OCI-LY7 (cell line): ENCODE results near the gene NTN4. TPM values are rescaled to one million over a fixed set of nuclear protein-coding genes. Genes with fewer than 3 reads are reported as not detected.

Source experiments
- BruUV-seq: library from RNA; stranded (reverse); fragments of 400-500 nt; replicated peaks from 2 replicates; lab custom pipeline; 2021; lab: Mats Ljungman, UMichigan
- CTCF ChIA-PET: fragments of 300-600 bp; sonication (Branson Sonifier 250); formaldehyde crosslinking; loops from one replicate; lab custom pipeline; 2022; ENCODE audit warnings: antibody characterized with exemption; ENCODE audit not compliant: unreplicated experiment; lab: Charles Lee
- POLR2A ChIA-PET: fragments of 300-600 bp; sonication (Branson Sonifier 250); formaldehyde crosslinking; loops from one replicate; lab custom pipeline; 2022; ENCODE audit warnings: antibody characterized with exemption; lab: Charles Lee
- DNase-seq: peaks from one replicate; pipeline ENCODE4 v3.0.0-alpha.2; 2015; ENCODE audit warnings: low spot score
- H2AFZ ChIP-seq: fragments of 200-600 bp; sonication (generic), shearing (Covaris generic); 2 replicates; pipeline ENCODE4 v1.6.1; 2014; ENCODE audit warnings: mild to moderate bottlenecking, antibody characterized with exemption, low read length, moderate library complexity
- H3K27ac ChIP-seq: fragments of 200-600 bp; sonication (generic); 2 replicates; pipeline ENCODE4 v1.5.1; 2014; ENCODE audit warnings: mixed run types, low read depth, mild to moderate bottlenecking, moderate library complexity, low read length, inconsistent platforms; ENCODE audit not compliant: poor library complexity, severe bottlenecking
- H3K36me3 ChIP-seq: fragments of 200-600 bp; sonication (generic); 2 replicates; pipeline ENCODE4 v1.6.1; 2014; ENCODE audit warnings: mild to moderate bottlenecking, antibody characterized with exemption, low read length, moderate library complexity, mixed read lengths; ENCODE audit not compliant: insufficient read depth
- H3K4me1 ChIP-seq: fragments of 200-600 bp; sonication (generic); 2 replicates; pipeline ENCODE4 v1.5.1; 2014; ENCODE audit warnings: mild to moderate bottlenecking, low read length; ENCODE audit not compliant: insufficient read depth, poor library complexity, severe bottlenecking
- H3K4me2 ChIP-seq: fragments of 200-600 bp; sonication (generic); 2 replicates; pipeline ENCODE4 v1.6.1; 2014; ENCODE audit warnings: mild to moderate bottlenecking, low read length
- H3K4me3 ChIP-seq: fragments of 200-600 bp; sonication (generic); 2 replicates; pipeline ENCODE4 v1.5.1; 2014; ENCODE audit warnings: mild to moderate bottlenecking, low read depth, low read length; ENCODE audit not compliant: poor library complexity, severe bottlenecking
- H3K79me2 ChIP-seq: fragments of 200-600 bp; sonication (generic); 2 replicates; pipeline ENCODE4 v1.6.1; 2016; ENCODE audit warnings: low read depth, mild to moderate bottlenecking, low read length, moderate library complexity, mixed read lengths; ENCODE audit not compliant: insufficient read depth
- H3K9me2 ChIP-seq: fragments of 200-600 bp; sonication (generic); 2 replicates; pipeline ENCODE4 v1.6.1; 2016; ENCODE audit warnings: mild to moderate bottlenecking, low read length, mixed read lengths; ENCODE audit not compliant: insufficient read depth
- H3K9me3 ChIP-seq: fragments of 200-600 bp; sonication (generic); 2 replicates; pipeline ENCODE4 v1.6.1; 2014; ENCODE audit warnings: mild to moderate bottlenecking, mixed run types, low read length, mixed read lengths
- H4K20me1 ChIP-seq: fragments of 200-600 bp; sonication (generic); 2 replicates; pipeline ENCODE4 v1.6.1; 2014; ENCODE audit warnings: mild to moderate bottlenecking, antibody characterized with exemption, low read length, moderate library complexity, mixed read lengths; ENCODE audit not compliant: insufficient read depth
- CTCF ChIP-seq: fragments of 200-600 bp; sonication (generic); conservative IDR thresholded peaks from 2 replicates; pipeline ENCODE4 v1.5.1; 2014; ENCODE audit warnings: mild to moderate bottlenecking, antibody characterized with exemption, low read length, moderate library complexity, mixed read lengths
- EZH2phosphoT487 ChIP-seq: fragments of 200-600 bp; sonication (generic); IDR thresholded peaks from 2 replicates; pipeline ENCODE4 v1.6.1; 2018; ENCODE audit warnings: low read depth, borderline replicate concordance, mild to moderate bottlenecking, mixed run types, antibody characterized with exemption, low read length, moderate library complexity, mixed read lengths
- intact Hi-C: fragments of 100-400 bp; cut with micrococcal nuclease; formaldehyde crosslinking; loops from one replicate; pipeline ENCODE4 v1.10.0; 2022; ENCODE audit not compliant: unreplicated experiment
- total RNA-seq, 2 experiments: library from RNA; depleted of rRNA in 1 of 2; stranded (reverse); fragments of >200 nt in 1 of 2; shearing (Covaris generic) in 1 of 2; gene quantifications; 2 replicates each; pipeline ENCODE4 v1.2.3, GENCODE V29; 2014 to 2022

Gene NTN4
- total RNA-seq, 2 experiments from 2014 or later, result not detected

DNA sequence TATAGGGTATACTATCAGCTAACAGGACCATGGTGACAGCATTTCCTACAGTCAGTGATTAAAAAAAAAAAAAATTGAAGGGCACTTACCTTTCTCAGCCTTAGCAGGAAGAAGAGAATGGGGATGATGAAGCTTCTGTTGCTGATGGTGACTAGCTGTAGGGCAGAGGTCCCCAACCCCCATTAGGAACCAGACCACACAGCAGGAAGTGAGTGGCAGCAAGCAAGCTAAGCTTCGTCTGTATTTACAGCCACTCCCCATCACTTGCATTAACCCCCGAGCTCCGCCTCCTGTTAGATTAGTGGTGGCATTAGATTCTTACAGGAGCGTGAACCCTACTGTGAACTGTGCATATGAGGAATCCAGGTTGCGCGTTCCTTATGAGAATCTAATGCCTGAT lies 148.0 kb downstream of the NTN4 start:
- H3K4me2 ChIP-seq, result no peak overlapping the region
- no peak overlapping the region for H2AFZ ChIP-seq
- intact Hi-C loops, result no loop called here
- H3K4me1 ChIP-seq, result no peaks in the 10 kb centered on the region
- H3K9me2 ChIP-seq, result no peaks in the 10 kb centered on the region
- H3K79me2 ChIP-seq, result no peaks in the 10 kb centered on the region
- H3K9me3 ChIP-seq, result no peaks in the 10 kb centered on the region
- no peak for TF ChIP-seq EZH2phosphoT487
- TF ChIP-seq CTCF, result no peak
- BruUV-seq, result no TSS peak
- H3K4me3 ChIP-seq, result no peak overlapping the region
- H4K20me1 ChIP-seq, result no peaks in the 10 kb centered on the region
- ChIA-PET CTCF (no interaction called here), POLR2A (interaction anchor here (0.5 to 0.8 kb wide), 7 partner anchors 53 to 1475 kb away, joined by 3 to 5 read pairs (median 3); no protein-coding TSS in a partner anchor)
- H3K36me3 ChIP-seq, result no peaks in the 10 kb centered on the region
- H3K27ac ChIP-seq, result no peak overlapping the region
- no peak for DNase-seq

DNA sequence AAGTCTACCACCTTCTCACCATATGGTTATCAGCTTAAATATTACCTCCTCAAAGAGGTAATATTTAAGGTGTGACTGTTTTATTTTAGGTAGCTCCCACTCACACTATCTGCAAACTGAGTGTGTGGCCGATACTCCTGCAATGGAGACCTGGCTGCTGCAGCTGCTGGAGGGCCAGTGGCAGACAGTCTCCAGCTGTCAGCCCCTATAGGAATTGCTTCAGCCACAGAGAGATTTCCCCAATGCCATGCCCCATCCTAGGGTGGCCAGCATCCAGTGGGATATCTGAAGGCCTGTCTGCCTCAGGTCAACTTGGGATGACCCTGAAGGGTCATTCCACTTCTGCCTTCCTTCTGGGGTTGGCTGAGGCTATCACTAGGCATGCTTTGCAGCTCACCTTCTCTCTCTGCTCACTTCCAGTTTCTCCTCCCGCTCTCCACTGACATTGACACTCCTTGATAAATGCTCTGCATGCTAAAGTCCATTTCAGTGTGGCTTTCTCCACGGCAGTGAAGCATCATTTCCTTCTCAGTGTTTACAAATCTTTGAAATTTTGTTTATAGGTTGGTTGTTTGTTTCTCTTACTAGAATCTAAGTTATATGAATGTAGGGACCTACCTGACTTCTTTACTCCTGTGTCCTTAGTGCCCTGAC lies 149.1 kb downstream of the NTN4 start:
- POLR2A ChIA-PET, result no interaction called here
- Histone ChIP-seq H3K9me2 (no peaks in the 10 kb centered on the region), H3K9me3 (no peaks in the 10 kb centered on the region), H3K4me1 (no peaks in the 10 kb centered on the region), H4K20me1 (no peaks in the 10 kb centered on the region), H3K36me3 (no peaks in the 10 kb centered on the region), H2AFZ (no peak overlapping the region), H3K4me3 (no peak overlapping the region), H3K79me2 (no peaks in the 10 kb centered on the region), H3K27ac (no peak overlapping the region), H3K4me2 (no peak overlapping the region)
- no peak for DNase-seq
- no TSS peak for BruUV-seq
- TF ChIP-seq EZH2phosphoT487, result no peak
- no peak for TF ChIP-seq CTCF
- CTCF ChIA-PET, result no interaction called here
- intact Hi-C loops, result no loop called here

- Histone ChIP-seq H3K9me3 (no peaks in the 10 kb centered on the region), H3K79me2 (no peaks in the 10 kb centered on the region), H3K36me3 (no peaks in the 10 kb centered on the region), H3K4me3 (no peak overlapping the region), H3K4me2 (no peak overlapping the region), H2AFZ (no peak overlapping the region), H4K20me1 (no peaks in the 10 kb centered on the region), H3K27ac (no peak overlapping the region), H3K9me2 (no peaks in the 10 kb centered on the region), H3K4me1 (no peaks in the 10 kb centered on the region)
- TF ChIP-seq EZH2phosphoT487, result no peak
- no peak for TF ChIP-seq CTCF
- ChIA-PET POLR2A (no interaction called here), CTCF (no interaction called here)
- BruUV-seq, result no TSS peak
- intact Hi-C loops, result no loop called here
- DNase-seq, result no peak
Observed at GRCh38 chr12:95640516-95640915, 150.0 kb downstream of the NTN4 start.
